Neuronal stem cell (in vitro differentiated cells): Measurements from ENCODE around the gene NT5DC1.

Experiments
- DNase-seq: peaks from one replicate; pipeline ENCODE4 v3.0.0-alpha.2; 2013; ENCODE audit warnings: low spot score
- H2AFZ ChIP-seq: one replicate; pipeline ENCODE4 v1.6.1; 2013; ENCODE audit warnings: mild to moderate bottlenecking, low read length, inconsistent platforms
- H2AK5ac ChIP-seq: 2 replicates; pipeline ENCODE4 v1.6.1; 2013; ENCODE audit warnings: low read depth, mild to moderate bottlenecking, inconsistent platforms, low read length, moderate library complexity, mixed read lengths
- H2BK120ac ChIP-seq: 2 replicates; pipeline ENCODE4 v1.6.1; 2013; ENCODE audit warnings: low read depth, mild to moderate bottlenecking, inconsistent platforms, low read length, moderate library complexity, mixed read lengths
- H2BK12ac ChIP-seq: one replicate; pipeline ENCODE4 v1.6.1; 2013; ENCODE audit warnings: low read length, inconsistent platforms
- H2BK15ac ChIP-seq: 2 replicates; pipeline ENCODE4 v1.6.1; 2013; ENCODE audit warnings: mild to moderate bottlenecking, low read length, inconsistent platforms, mixed read lengths
- H2BK5ac ChIP-seq: one replicate; pipeline ENCODE4 v1.6.1; 2013; ENCODE audit warnings: inconsistent platforms, mild to moderate bottlenecking, low read length, moderate library complexity
- H3K14ac ChIP-seq: one replicate; pipeline ENCODE4 v1.6.1; 2013; ENCODE audit warnings: low read length, inconsistent platforms
- H3K18ac ChIP-seq: 2 replicates; pipeline ENCODE4 v1.6.1; 2013; ENCODE audit warnings: low read length, inconsistent platforms
- H3K23ac ChIP-seq: 2 replicates; pipeline ENCODE4 v1.6.1; 2013; ENCODE audit warnings: low read depth, mild to moderate bottlenecking, mixed read lengths, low read length, inconsistent platforms; ENCODE audit not compliant: poor library complexity
- H3K27ac ChIP-seq: replicated peaks from 3 replicates; pipeline ENCODE4 v1.5.1; 2013; ENCODE audit warnings: low read length, inconsistent platforms
- H3K27me3 ChIP-seq, 3 experiments: 2 replicates each; pipeline ENCODE4 v1.6.1; 2013; ENCODE audit warnings: low read length in 3 of 3, mild to moderate bottlenecking in 2 of 3, inconsistent platforms in 1 of 3, low read depth in 1 of 3, mixed read lengths in 1 of 3, moderate library complexity in 1 of 3; ENCODE audit not compliant: control insufficient read depth in 3 of 3, insufficient read depth in 3 of 3
- H3K36me3 ChIP-seq, 2 donors: replicated peaks in 1 of 2; 2 replicates each; pipeline ENCODE4 v1.6.1; 2013; ENCODE audit warnings: low read length in 2 of 2; ENCODE audit not compliant: control insufficient read depth in 2 of 2, insufficient read depth in 2 of 2
- H3K4ac ChIP-seq: 2 replicates; pipeline ENCODE4 v1.6.1; 2013; ENCODE audit warnings: inconsistent platforms, mild to moderate bottlenecking, low read length, moderate library complexity
- H3K4me1 ChIP-seq, 2 donors: 1 replicate in 1 of 2; 2 replicates in 1 of 2; pipeline ENCODE4 v1.6.1; 2013; ENCODE audit warnings: low read length in 2 of 2, low read depth in 1 of 2; ENCODE audit not compliant: control insufficient read depth in 2 of 2, insufficient read depth in 1 of 2
- H3K4me2 ChIP-seq: one replicate; pipeline ENCODE4 v1.6.1; 2013; ENCODE audit warnings: mild to moderate bottlenecking, low read length, inconsistent platforms; ENCODE audit not compliant: insufficient read depth, poor library complexity, severe bottlenecking
- H3K4me3 ChIP-seq, 2 donors: 2 replicates each; pipeline ENCODE4 v1.5.1; 2013; ENCODE audit warnings: low read length in 2 of 2, mild to moderate bottlenecking in 2 of 2, inconsistent platforms in 1 of 2, moderate library complexity in 1 of 2
- H3K79me1 ChIP-seq: one replicate; pipeline ENCODE4 v1.6.1; 2013; ENCODE audit warnings: low read depth, mild to moderate bottlenecking, inconsistent platforms, low read length, moderate library complexity
- H3K9ac ChIP-seq: one replicate; pipeline ENCODE4 v1.6.1; 2013; ENCODE audit warnings: mild to moderate bottlenecking, low read depth, low read length, inconsistent platforms; ENCODE audit not compliant: poor library complexity
- H3K9me3 ChIP-seq, 2 donors: replicated peaks in 1 of 2; 2 replicates each; pipeline versions ENCODE3 to v1.6.1; 2013; ENCODE audit warnings: low read length in 2 of 2, mild to moderate bottlenecking in 2 of 2, inconsistent platforms in 1 of 2, low read depth in 1 of 2, mixed read lengths in 1 of 2, moderate library complexity in 1 of 2; ENCODE audit not compliant: control insufficient read depth in 2 of 2, insufficient read depth in 1 of 2
- H4K8ac ChIP-seq: one replicate; pipeline ENCODE4 v1.6.1; 2013; ENCODE audit warnings: low read depth, mild to moderate bottlenecking, inconsistent platforms, low read length, moderate library complexity
- H4K91ac ChIP-seq: one replicate; pipeline ENCODE4 v1.6.1; 2013; ENCODE audit warnings: low read length, low read depth, mild to moderate bottlenecking, inconsistent platforms; ENCODE audit not compliant: poor library complexity
- WGBS, 2 donors: extraction: QIAGEN DNeasy Blood & Tissue Kit; methylation state at CpG; one replicate each; pipeline ENCODE4 v1.1.7; 2013; ENCODE audit warnings: missing lambda C conversion rate in 2 of 2, mixed read lengths in 1 of 2; ENCODE audit not compliant: insufficient read length in 2 of 2, insufficient replicate concordance in 1 of 2; ENCODE audit errors: extremely low coverage in 2 of 2; 5-methylcytosine and 5-hydroxymethylcytosine counted together

Gene NT5DC1

GRCh38 chr6:116263353-116263752 is 162.7 kb downstream of the NT5DC1 start:
- Histone ChIP-seq H3K79me1 (no peaks in the 10 kb centered on the region), H2AFZ (no peak overlapping the region), H3K23ac (no peak overlapping the region), H3K18ac (no peak overlapping the region), H2BK15ac (no peak overlapping the region), H2BK5ac (no peak overlapping the region), H3K9ac (no peak overlapping the region), H3K4ac (no peak overlapping the region), H3K4me3 (no peak overlapping the region), H2BK120ac (no peak overlapping the region), H3K9me3 (peaks cover 2% of the 10 kb centered on the region in 2 donors), H3K27me3 (no peaks in the 10 kb centered on the region), H3K27ac (no peak overlapping the region), H3K4me1 (no peaks in the 10 kb centered on the region), H2BK12ac (no peak overlapping the region), H4K91ac (no peak overlapping the region), H3K4me2 (no peak overlapping the region), H4K8ac (no peak overlapping the region), H3K14ac (no peak overlapping the region), H3K36me3 (peaks cover 3 to 24% of the 10 kb centered on the region in 2 donors), H2AK5ac (no peak overlapping the region)
- no CpG with 5 or more reads among the region's 1 CpG for WGBS, 2 donors
- no peak for DNase-seq

- WGBS, 2 donors, result no CpG with 5 or more reads among the region's 4 CpGs
- H3K4me3 ChIP-seq, result no peak overlapping the region
- H2BK12ac ChIP-seq, result no peak overlapping the region
- no peak overlapping the region for H3K4me2 ChIP-seq
- no peak overlapping the region for H3K27ac ChIP-seq
- no peak overlapping the region for H2BK120ac ChIP-seq
- peaks cover 0 to 7% of the 10 kb centered on the region in 2 donors for H3K36me3 ChIP-seq
- H3K4ac ChIP-seq, result no peak overlapping the region
- peaks cover 0 to under 1% of the 10 kb centered on the region in 2 donors for H3K9me3 ChIP-seq
- no peak overlapping the region for H2BK5ac ChIP-seq
- no peak for DNase-seq
- H2AFZ ChIP-seq, result no peak overlapping the region
- H4K8ac ChIP-seq, result no peak overlapping the region
- no peak overlapping the region for H2BK15ac ChIP-seq
- no peak overlapping the region for H3K18ac ChIP-seq
- H2AK5ac ChIP-seq, result no peak overlapping the region
- H3K14ac ChIP-seq, result no peak overlapping the region
- no peaks in the 10 kb centered on the region for H3K27me3 ChIP-seq
- H3K9ac ChIP-seq, result no peak overlapping the region
- no peaks in the 10 kb centered on the region for H3K4me1 ChIP-seq
- no peak overlapping the region for H3K23ac ChIP-seq
- no peaks in the 10 kb centered on the region for H3K79me1 ChIP-seq
- no peak overlapping the region for H4K91ac ChIP-seq
Observed at GRCh38 chr6:116265041-116265829, 164.6 kb downstream of the NT5DC1 start.

GRCh38 chr6:116266803-116267202 is 166.2 kb downstream of the NT5DC1 start:
- Histone ChIP-seq H2AK5ac (no peak overlapping the region), H3K18ac (no peak overlapping the region), H3K14ac (no peak overlapping the region), H2BK120ac (no peak overlapping the region), H3K4me1 (peaks cover 0 to under 1% of the 10 kb centered on the region in 2 donors), H2BK5ac (no peak overlapping the region), H3K36me3 (peaks cover 0 to 6% of the 10 kb centered on the region in 2 donors), H2BK15ac (no peak overlapping the region), H4K91ac (no peak overlapping the region), H3K4me2 (no peak overlapping the region), H3K23ac (no peak overlapping the region), H3K27me3 (no peaks in the 10 kb centered on the region), H3K4me3 (no peak overlapping the region), H2AFZ (no peak overlapping the region), H3K79me1 (no peaks in the 10 kb centered on the region), H3K9ac (no peak overlapping the region), H3K4ac (no peak overlapping the region), H3K27ac (no peak overlapping the region), H4K8ac (no peak overlapping the region), H2BK12ac (no peak overlapping the region), H3K9me3 (no peaks in the 10 kb centered on the region)
- no peak for DNase-seq

- Histone ChIP-seq H3K4me2 (no peak overlapping the region), H3K36me3 (peaks cover 0 to 6% of the 10 kb centered on the region in 2 donors), H2AK5ac (no peak overlapping the region), H3K14ac (no peak overlapping the region), H2BK5ac (no peak overlapping the region), H4K91ac (no peak overlapping the region), H2BK120ac (no peak overlapping the region), H3K9me3 (no peaks in the 10 kb centered on the region), H3K27ac (no peak overlapping the region), H3K18ac (no peak overlapping the region), H2BK12ac (no peak overlapping the region), H3K4me1 (peaks cover 0 to 3% of the 10 kb centered on the region in 2 donors), H3K79me1 (no peaks in the 10 kb centered on the region), H3K23ac (no peak overlapping the region), H3K27me3 (no peaks in the 10 kb centered on the region), H4K8ac (no peak overlapping the region), H2AFZ (no peak overlapping the region), H2BK15ac (no peak overlapping the region), H3K4me3 (no peak overlapping the region), H3K4ac (no peak overlapping the region), H3K9ac (no peak overlapping the region)
- no peak for DNase-seq
- no CpG with 5 or more reads among the region's 3 CpGs for WGBS, 2 donors
Observed at GRCh38 chr6:116267836-116268588, 167.4 kb downstream of the NT5DC1 start.
